GM12892 (cell line): ENCODE results near the gene KIF26B.
"Not testable (repeated sequence)": the region's sequence is repeated elsewhere in the genome, so short reads cannot be mapped to it uniquely, and the experiment has no call there.

Experiments used
- DNase-seq: peaks from one replicate; pipeline ENCODE4 v3.0.0; 2011; ENCODE audit not compliant: insufficient read length
- FAIRE-seq: peaks from 2 replicates; lab custom pipeline; 2011; peaks lifted over from hg19 to GRCh38; lab: Jason Lieb, UNC
- POLR2A ChIP-seq: IDR thresholded peaks from 2 replicates; pipeline ENCODE4 v1.6.1; 2011; ENCODE audit warnings: low read depth, low read length, control low read depth
- POLR2AphosphoS5 ChIP-seq: IDR thresholded peaks from 2 replicates; pipeline ENCODE4 v1.6.1; 2011; ENCODE audit warnings: low read depth, low read length, control low read depth
- TAF1 ChIP-seq: IDR thresholded peaks from 2 replicates; pipeline ENCODE4 v1.6.1; 2011; ENCODE audit warnings: low read depth, mild to moderate bottlenecking, control low read depth, low read length, borderline replicate concordance

The KIF26B gene

DNA sequence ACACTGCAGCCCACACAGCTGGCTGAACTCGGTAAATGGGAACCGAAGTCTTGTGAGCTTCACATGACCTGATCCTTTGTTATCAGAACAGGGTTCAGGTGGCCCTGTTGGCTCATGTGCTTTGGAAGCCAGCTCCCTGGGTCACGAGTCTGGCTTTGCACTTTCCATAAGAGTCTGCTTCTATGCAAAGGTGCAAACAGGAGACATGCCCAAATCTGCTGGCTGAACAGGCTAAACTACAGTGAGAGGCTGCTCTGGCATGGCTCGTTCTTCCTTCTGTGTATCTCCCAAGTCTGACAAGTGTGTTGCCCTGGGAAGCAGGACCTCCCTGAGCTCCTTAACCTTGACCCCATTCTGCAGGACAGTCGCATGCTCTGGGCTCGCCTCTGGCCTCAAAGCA is 549.6 kb downstream of the KIF26B start:
- TF ChIP-seq POLR2AphosphoS5: no peak
- no peak for TF ChIP-seq TAF1
- TF ChIP-seq POLR2A: no peak
- no peak for FAIRE-seq
- no peak for DNase-seq

DNA sequence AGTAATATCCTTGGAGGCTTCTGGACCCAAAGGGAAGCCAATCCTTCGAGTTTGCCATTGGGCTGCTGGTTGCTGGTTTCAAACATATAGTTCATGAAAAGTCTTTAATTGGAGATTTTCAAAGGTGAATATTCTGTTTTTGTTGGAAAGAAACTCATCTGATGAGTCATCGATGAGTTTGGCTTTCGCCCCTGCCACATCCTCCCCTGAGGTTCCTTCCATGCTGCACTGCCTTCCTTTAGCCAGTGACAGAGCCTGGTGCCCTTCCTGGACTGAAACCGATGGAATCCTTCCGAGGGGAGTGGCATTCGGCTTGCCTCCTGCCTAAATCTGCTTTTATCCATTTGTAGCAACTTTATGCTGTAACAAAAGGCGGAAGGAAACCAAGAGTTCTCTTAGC is 550.0 kb downstream of the KIF26B start:
- TF ChIP-seq POLR2A: no peak
- FAIRE-seq (no peak), DNase-seq (no peak)

DNA sequence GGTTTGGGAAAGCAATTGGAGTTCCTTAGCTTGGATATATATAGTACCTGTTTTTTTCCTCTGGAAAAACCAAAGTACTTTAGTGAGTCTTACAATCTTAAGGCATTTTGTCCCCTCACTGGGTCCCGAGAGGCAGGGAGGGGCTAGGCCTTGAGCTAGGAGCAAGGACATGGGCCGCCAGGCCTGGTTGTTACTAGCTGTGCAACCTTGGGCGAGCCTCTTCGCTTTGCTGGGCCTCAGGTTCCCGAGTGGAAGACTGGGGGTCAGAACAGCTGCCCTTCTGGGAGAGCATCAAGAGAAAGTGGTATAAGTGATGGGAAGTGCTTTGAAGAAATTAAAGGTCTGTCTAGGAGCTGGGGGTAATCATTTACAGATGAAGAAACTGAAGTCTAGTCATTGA is 553.2 kb downstream of the KIF26B start:
- no peak for DNase-seq
- no peak for TF ChIP-seq POLR2AphosphoS5
- TF ChIP-seq POLR2A: no peak
- no peak for TF ChIP-seq TAF1
- FAIRE-seq: no peak

DNA sequence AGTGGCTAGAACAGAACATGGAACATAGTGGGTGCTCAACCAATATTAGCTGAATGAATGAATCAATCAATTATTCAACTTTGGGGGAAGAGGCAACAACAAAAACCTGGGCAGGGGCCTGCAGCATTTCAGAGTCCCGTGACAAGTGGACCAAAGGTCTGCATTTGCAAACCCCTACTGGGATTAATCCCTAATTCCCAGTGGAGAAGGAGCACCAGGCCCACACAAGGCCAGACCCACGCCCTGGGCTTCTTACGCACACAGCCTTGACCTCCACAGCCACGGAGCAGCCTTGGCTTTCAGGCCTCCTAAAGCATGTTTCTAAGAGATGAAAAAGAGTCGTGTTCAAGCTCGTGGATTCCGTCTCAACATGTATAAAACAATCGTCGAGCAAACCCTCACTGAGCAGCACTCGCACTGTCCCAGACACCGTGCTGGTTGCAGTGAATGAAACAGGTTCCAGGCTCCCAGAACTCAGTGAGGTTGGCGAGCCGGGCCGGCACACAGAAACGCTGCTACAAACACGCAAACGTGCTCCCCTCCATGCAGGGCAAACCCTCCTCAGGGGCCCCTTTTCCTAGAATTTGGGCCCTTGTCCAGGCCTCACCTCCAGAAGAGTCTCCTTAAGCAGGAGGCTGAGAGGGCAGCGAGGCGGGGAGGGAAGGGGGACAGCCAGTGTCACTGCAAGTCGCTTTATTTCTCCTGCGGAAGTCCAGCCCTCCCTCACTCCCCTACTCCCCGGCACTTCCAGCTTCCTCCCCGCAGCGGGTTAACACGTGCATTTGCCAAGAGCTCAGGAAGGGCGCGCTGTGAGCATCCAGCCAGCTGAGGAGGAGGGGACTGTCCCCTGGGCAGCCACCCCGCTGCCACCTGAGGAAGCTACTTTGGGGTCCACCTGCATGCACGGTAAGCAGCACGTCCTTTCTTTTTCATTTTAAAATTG is 556.4 kb downstream of the KIF26B start:
- DNase-seq (no peak), FAIRE-seq (no peak)
- TF ChIP-seq POLR2A (no peak), TAF1 (no peak), POLR2AphosphoS5 (no peak)

DNA sequence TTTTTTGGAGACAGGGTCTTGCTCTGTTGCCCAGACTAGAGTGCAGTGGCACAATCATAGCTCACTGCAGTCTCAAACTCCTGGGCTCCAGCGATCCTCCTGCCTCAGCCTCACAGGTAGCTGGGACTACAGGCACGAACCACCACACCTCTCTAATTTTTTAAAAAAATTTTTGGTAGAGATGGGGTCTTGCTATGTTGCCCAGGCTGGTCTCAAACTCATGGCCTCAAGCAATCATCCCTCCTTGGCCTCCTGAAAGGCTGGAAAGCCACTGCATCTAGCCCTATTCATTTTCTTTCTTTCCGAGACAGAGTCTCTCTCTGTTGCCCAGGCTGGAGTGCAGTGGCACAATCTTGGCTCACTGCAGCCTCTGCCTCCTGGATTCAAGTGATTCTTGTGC is 559.2 kb downstream of the KIF26B start:
- not testable (repeated sequence) for DNase-seq, FAIRE-seq

DNA sequence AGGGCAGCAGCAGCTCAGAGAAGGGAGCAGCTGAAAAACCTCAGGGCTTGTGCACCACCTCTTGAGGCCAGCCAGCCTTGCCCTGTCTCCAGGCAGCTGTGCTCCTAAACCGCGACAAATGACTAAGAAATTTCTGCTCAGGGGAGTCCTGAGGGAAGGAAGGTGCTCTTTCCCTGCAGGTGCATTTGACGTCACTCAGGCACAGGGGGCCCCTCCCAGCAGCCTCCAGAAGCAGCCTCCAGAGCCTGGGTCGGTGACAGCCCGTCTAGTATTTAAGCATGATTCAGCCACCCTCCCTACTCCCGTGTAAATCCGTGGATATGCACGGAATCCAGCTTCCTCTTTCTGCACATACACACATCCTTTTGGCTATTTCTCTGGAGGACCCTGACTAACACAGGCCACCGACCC is 560.5 kb downstream of the KIF26B start:
- no peak for FAIRE-seq
- TF ChIP-seq TAF1 (no peak), POLR2AphosphoS5 (no peak), POLR2A (no peak)
- DNase-seq: no peak

DNA sequence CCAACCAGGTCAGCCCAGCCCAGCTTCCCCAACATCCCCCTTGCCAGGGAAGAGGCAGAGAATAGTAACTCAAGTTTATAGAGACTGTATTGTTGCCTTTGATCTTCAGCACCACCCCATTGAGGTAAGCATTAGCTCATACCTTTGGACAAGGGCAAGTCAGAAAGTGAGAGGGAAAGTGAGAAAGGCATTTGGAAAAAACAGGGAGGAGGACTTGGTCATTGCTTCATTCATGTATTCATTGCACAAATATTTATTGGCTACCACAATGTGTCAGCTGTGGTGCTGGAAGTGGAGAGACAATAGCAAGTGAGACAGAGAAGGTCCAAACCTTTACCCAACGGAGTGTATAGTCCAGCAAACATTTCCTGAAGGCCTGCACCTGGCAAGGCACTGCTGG is 561.2 kb downstream of the KIF26B start:
- no peak for TF ChIP-seq TAF1
- TF ChIP-seq POLR2A: no peak
- TF ChIP-seq POLR2AphosphoS5: no peak
- no peak for FAIRE-seq

DNA sequence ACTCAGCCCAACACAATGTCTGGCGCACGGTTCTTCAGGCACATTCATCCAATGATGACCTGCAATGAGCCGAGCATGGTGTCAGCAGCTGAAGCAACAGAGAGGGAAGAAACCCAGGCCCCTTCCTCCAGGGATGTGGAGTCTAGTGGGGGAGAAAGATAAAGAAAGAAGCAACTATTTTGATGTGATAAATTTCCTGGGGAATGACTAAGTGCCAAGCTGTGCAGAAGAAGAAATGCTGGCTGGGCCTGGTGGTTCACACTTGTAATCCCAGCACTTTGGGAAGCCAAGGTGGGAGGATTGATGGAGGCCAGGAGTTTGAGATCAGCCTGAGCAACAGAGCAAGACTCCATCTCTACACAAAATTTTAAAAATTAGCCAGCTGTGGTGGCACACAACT is 561.8 kb downstream of the KIF26B start:
- TF ChIP-seq TAF1: no peak
- TF ChIP-seq POLR2AphosphoS5: no peak
- TF ChIP-seq POLR2A: no peak
- DNase-seq (no peak), FAIRE-seq (no peak)

More for the DNA sequence above, 561.2 kb downstream of the KIF26B start:
- no peak for DNase-seq

DNA sequence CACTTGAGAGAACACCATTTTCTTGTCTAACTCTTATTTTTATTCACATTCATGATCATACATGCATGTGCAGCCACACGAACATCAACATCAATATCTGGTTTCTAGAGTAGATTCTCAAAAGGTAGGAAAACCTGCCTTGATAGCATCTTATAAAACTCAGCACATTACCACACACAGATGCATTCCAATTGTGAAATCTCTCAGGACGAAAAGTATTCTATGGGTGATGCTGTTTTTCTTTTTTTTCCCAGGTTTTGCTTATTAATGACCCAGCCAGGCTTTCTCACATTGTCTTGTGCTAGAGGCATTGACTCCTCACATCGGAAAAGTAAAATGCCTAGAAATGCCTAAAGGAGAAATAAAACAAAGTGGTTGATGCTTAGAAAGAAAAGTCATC is 562.8 kb downstream of the KIF26B start:
- TF ChIP-seq POLR2AphosphoS5 (no peak), TAF1 (no peak), POLR2A (no peak)
- FAIRE-seq (no peak), DNase-seq (no peak)

DNA sequence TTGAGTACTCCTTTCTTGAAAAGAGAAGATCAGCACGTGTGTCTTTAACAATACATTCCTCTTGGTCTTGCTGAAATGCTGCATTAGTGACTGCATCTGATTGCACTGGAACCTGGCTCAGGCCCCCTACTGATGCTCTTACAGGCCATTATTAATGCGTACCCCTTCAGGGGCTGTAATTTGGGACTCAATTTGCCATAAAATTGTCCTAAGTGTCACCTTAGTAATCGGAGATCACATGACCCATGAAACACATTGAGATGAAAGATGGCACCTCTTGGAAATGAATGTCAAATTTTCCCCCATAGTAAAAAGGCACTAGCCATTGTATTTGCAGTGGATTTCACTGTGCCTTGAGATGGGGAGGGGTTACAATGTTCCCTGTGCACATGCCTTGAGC is 563.3 kb downstream of the KIF26B start:
- DNase-seq (no peak), FAIRE-seq (no peak)
- TF ChIP-seq POLR2A (no peak), TAF1 (no peak), POLR2AphosphoS5 (no peak)

DNA sequence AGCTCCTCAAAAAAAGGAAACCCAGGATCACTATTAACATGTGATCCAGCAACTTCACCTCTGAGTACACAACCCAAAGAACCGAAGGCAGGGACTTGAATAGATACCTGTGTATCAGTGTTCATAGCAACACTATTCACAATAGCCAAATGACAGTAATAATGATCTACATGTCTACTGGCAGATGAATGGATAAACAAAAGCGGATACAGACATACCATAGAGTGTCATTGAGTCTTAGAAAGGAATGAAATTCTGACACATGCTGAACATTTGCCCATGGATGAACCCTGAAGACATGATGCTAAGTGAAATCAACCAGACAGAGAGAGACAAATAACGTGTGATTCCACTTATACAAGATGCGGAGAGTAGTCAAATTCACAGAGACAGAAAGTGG is 564.2 kb downstream of the KIF26B start:
- TF ChIP-seq POLR2A: no peak
- no peak for FAIRE-seq
- DNase-seq: no peak

DNA sequence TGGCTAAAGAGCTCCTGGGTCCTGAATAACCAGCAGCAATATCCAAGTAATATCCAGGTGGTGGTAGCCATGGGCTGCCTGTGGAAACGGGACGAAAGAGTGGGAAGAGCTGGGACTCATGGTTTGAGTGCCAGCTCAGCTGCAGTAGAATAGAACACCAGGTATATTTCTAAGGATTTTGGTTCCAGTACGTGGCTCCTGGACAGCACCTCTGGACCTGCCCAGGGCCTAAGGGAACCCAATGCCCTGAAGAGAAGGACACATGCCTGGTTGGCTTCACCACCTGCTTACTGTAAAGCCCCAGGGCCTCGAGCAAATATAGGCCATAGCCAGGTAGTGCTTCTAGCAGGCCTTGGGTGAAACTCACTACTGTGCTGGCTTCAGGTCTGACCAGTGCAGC is 566.7 kb downstream of the KIF26B start:
- no peak for DNase-seq
- TF ChIP-seq POLR2A: no peak
- no peak for TF ChIP-seq POLR2AphosphoS5
- no peak for TF ChIP-seq TAF1
- FAIRE-seq: no peak

DNA sequence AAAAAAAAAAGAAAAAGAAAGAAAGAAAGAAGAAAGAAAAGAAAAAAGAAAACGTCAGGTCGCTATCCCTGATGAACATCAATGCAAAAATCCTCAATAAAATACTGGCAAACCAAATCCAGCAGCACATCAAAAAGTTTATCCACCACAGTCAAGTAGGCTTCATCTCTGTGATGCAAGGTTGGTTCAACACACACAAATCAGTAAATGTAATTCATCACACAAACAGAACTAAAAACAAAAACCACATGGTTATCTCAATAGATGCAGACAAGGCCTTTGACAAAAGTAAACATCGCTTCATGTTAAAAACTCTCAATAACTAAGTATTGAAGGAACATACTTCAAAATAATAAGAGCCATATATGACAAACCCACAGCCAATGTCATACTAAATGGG is 573.2 kb downstream of the KIF26B start:
- DNase-seq, FAIRE-seq: not testable (repeated sequence)
